ENCODE measurements around the gene CISD3.

The CISD3 gene

GRCh38 chr17:38742411-38743308 is 12.5 kb downstream of the CISD3 start:
- no peak for TF ChIP-seq ZFX (IDR thresholded peaks at IDR 0.05)
- TF ChIP-seq, protein P1, sequence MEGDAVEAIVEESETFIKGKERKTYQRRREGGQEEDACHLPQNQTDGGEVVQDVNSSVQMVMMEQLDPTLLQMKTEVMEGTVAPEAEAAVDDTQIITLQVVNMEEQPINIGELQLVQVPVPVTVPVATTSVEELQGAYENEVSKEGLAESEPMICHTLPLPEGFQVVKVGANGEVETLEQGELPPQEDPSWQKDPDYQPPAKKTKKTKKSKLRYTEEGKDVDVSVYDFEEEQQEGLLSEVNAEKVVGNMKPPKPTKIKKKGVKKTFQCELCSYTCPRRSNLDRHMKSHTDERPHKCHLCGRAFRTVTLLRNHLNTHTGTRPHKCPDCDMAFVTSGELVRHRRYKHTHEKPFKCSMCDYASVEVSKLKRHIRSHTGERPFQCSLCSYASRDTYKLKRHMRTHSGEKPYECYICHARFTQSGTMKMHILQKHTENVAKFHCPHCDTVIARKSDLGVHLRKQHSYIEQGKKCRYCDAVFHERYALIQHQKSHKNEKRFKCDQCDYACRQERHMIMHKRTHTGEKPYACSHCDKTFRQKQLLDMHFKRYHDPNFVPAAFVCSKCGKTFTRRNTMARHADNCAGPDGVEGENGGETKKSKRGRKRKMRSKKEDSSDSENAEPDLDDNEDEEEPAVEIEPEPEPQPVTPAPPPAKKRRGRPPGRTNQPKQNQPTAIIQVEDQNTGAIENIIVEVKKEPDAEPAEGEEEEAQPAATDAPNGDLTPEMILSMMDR (conservative IDR thresholded peaks at IDR 0.05): no peak
- H3K27ac ChIP-seq: peak overlapping the region; percentile 58

GRCh38 chr17:38743556-38744171 is 13.5 kb downstream of the CISD3 start:
- TF ChIP-seq, protein P1 (conservative IDR thresholded peaks at IDR 0.05): no peak
- TF ChIP-seq ZFX (IDR thresholded peaks at IDR 0.05): no peak
- H3K27ac ChIP-seq: peak overlapping the region; percentile 58; the same call in 1 of the 2 replicates

GRCh38 chr17:38745545-38745944 is 15.4 kb downstream of the CISD3 start:
- no peak overlapping the region; the same call in 1 of the 2 replicates for H3K27ac ChIP-seq
- TF ChIP-seq, protein P1 (conservative IDR thresholded peaks at IDR 0.05): no peak
- TF ChIP-seq ZFX (IDR thresholded peaks at IDR 0.05): no peak

DNA sequence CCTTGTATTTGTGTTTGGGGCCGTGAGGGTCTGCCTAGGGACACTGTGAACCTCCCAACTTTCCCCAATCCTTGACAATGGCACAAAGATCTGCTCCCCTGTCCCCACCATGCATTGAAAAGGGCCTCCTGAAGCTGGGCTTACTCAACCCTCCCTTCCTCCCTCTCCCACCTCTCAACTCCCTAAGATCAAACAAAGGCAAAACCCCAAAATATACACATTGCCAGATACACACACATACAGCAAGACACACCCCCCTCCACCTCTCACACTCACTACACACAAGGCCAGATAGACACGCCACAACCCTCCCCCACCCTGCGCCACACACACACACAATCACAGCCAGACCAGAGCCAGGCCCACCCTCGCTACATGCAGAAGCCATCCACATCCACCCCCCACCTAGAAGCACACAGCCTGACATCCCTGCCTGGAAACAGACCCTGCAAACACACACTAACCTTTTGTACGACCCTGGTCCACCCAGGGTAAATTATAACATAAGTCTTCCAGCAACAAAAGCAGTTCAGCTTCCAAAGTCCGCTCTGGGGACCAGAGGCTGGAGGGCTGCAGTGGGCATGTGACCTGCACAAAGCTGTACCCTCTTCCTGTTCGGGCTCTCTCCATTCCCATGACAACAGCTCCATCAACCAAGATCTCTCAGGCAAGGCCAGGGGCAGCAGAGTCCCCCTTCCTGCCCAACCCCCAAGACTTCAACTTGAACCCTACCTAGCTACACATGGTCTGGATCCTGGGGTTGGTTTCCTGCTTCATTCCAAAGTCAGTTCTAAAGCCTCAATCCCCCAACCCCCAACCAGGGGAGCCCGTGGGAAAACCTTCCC is 16.1 kb downstream of the CISD3 start:
- TF ChIP-seq ZFX (IDR thresholded peaks at IDR 0.05): no peak
- TF ChIP-seq, protein P1 (conservative IDR thresholded peaks at IDR 0.05): no peak
- H3K27ac ChIP-seq: peak overlapping the region; percentile 97

- TF ChIP-seq ZFX (IDR thresholded peaks at IDR 0.05): no peak
- TF ChIP-seq, protein P1 (conservative IDR thresholded peaks at IDR 0.05): no peak
- H3K27ac ChIP-seq: peak overlapping the region; percentile 97
These were observed 16.8 kb downstream of the CISD3 start for GRCh38 chr17:38746849-38747462.

- TF ChIP-seq, protein P1 (conservative IDR thresholded peaks at IDR 0.05): no peak
- no peak for TF ChIP-seq ZFX (IDR thresholded peaks at IDR 0.05)
- peak overlapping the region; percentile 97 for H3K27ac ChIP-seq
These were observed 17.5 kb downstream of the CISD3 start for GRCh38 chr17:38747463-38748148.
